ENCODE results near the gene ALS2CL. TPM values are rescaled to one million over a fixed set of nuclear protein-coding genes. Genes with fewer than 3 reads are reported as not detected.

Gene ALS2CL
- total RNA-seq, 1 donor from 2014 or later = 13.5 TPM

DNA sequence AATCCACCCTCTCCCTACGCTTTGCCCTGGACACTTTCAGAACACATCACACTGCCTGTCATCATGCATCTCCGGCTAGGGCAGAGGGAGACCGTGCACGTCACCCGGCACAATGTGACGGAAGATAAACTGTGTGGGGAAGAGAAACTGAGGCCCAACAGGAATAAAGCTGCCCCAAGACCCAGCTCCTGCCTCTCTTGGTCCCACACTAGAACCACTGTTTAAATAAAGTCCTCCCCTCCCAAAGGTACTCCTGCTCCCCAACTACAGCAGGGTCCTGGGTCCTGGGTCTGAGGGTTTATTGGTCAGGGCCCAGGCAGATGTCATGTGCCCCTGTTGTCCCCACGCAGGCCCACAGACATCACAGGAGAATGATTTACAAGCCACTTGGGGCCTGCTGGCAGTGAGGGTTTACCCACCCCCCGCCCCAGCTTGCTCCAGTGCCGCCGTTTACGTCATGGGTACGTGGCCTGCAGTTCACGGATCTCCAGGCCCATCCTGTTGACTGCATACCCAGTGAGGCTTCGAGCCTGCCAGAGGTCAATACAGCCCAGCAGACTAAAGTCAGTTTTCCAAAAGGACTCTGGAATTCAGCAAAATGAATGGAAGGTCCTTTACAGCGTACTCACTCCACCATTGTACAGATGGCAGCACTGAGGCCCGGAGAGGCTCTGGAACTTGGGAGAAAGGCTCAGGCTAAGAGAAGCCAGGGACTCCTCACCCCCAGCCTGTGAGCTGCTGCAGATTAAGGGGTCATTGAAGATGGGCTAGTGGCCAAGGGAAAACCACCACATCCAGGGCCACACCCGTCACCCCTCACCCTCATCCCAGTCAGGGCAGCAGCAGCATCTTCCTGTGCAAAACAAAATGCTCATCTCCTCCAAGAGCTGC lies 23.2 kb downstream of the ALS2CL start:
- Histone ChIP-seq H3K9ac (ENCODE audit: low read length) (no peak overlapping the region), H2AFZ (ENCODE audit: low read depth, low read length) (no peak overlapping the region), H4K20me1 (ENCODE audit: insufficient read depth, low read length) (no peaks in the 10 kb centered on the region), H3K79me2 (ENCODE audit: insufficient read depth, low read length) (no peaks in the 10 kb centered on the region), H3K4me1 (ENCODE audit: insufficient read depth, low read length) (no peaks in the 10 kb centered on the region), H3K9me3 (ENCODE audit: insufficient read depth, low read depth, low read length) (no peaks in the 10 kb centered on the region), H3K27me3 (ENCODE audit: insufficient read depth, low read length) (no peaks in the 10 kb centered on the region), H3K4me3 (ENCODE audit: insufficient read depth, low read depth, low read length) (no peak overlapping the region), H3K36me3 (ENCODE audit: insufficient read depth, low read length) (no peaks in the 10 kb centered on the region), H3K4me2 (ENCODE audit: low read length) (no peak overlapping the region), H3K27ac (ENCODE audit: low read depth, low read length) (no peak overlapping the region)
- no peak for FAIRE-seq
- H3K36me3 Mint-ChIP-seq (ENCODE audit: low read depth, unreplicated experiment) = peaks cover 18% of the 10 kb centered on the region
- no peak overlapping the region for H3K4me3 Mint-ChIP-seq (ENCODE audit: unreplicated experiment)
- DNase-seq (ENCODE audit: low read depth) = no peak
- TF ChIP-seq EZH2 (IDR thresholded peaks at IDR 0.05; ENCODE audit: insufficient read depth, low read length) = no peak
- TF ChIP-seq, protein P1, sequence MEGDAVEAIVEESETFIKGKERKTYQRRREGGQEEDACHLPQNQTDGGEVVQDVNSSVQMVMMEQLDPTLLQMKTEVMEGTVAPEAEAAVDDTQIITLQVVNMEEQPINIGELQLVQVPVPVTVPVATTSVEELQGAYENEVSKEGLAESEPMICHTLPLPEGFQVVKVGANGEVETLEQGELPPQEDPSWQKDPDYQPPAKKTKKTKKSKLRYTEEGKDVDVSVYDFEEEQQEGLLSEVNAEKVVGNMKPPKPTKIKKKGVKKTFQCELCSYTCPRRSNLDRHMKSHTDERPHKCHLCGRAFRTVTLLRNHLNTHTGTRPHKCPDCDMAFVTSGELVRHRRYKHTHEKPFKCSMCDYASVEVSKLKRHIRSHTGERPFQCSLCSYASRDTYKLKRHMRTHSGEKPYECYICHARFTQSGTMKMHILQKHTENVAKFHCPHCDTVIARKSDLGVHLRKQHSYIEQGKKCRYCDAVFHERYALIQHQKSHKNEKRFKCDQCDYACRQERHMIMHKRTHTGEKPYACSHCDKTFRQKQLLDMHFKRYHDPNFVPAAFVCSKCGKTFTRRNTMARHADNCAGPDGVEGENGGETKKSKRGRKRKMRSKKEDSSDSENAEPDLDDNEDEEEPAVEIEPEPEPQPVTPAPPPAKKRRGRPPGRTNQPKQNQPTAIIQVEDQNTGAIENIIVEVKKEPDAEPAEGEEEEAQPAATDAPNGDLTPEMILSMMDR (IDR thresholded peaks at IDR 0.05; ENCODE audit: insufficient read depth, low read depth, low read length) = no peak
- peaks cover 2% of the 10 kb centered on the region for H3K9me3 Mint-ChIP-seq (ENCODE audit: unreplicated experiment)
- peaks cover 1% of the 10 kb centered on the region for H3K4me1 Mint-ChIP-seq (ENCODE audit: low read depth, unreplicated experiment)
- H3K27me3 Mint-ChIP-seq (ENCODE audit: low read depth, unreplicated experiment) = peaks cover 32% of the 10 kb centered on the region
- no peak overlapping the region for H3K27ac Mint-ChIP-seq (ENCODE audit: unreplicated experiment)

DNA sequence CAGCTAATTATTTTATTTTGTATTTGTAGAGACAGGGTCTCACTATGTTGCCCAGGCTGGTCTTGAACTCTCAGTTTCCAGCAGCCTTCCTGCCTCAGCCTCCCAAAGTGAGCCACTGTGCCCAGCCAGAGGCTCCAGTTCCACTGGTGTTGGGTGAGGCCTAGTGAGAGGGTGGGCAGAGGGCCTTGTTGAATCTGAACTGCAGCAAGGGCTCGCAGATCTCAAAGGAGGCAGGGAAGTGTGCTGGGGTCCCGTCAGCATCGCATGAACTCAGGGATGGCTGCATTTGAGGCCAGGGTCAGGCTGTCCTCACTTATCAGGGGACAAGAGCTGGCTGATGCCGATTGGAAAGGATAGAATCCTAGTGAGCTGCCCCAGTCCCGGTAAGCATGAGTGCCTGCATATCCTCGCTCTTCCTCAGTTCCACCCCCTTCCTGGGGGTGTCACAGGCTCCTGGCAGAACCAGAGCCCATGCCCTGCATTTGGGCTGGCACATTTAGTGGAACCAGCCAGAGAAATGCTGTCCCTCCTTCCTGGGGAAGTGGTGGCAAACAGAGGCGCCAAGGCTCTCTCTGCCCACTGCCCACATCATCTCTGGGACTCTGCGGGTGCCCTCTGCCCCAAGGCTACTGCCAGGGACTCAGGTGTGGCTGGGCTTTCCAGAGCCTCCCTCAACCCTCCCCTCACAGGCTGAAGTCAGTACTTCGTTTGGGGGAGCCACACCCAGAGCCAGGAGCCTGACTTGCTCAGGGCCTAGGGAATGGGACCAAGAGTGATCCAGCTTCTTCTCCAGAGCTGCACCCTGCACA lies 24.1 kb downstream of the ALS2CL start:
- H3K27me3 Mint-ChIP-seq (ENCODE audit: low read depth, unreplicated experiment) = peaks cover 30% of the 10 kb centered on the region
- no peak for FAIRE-seq
- H3K4me1 Mint-ChIP-seq (ENCODE audit: low read depth, unreplicated experiment) = peaks cover 1% of the 10 kb centered on the region
- no peak overlapping the region for H3K4me3 Mint-ChIP-seq (ENCODE audit: unreplicated experiment)
- Histone ChIP-seq H4K20me1 (ENCODE audit: insufficient read depth, low read length) (no peaks in the 10 kb centered on the region), H3K27me3 (ENCODE audit: insufficient read depth, low read length) (no peaks in the 10 kb centered on the region), H3K27ac (ENCODE audit: low read depth, low read length) (no peak overlapping the region), H3K4me3 (ENCODE audit: insufficient read depth, low read depth, low read length) (no peak overlapping the region), H3K36me3 (ENCODE audit: insufficient read depth, low read length) (no peaks in the 10 kb centered on the region), H3K4me1 (ENCODE audit: insufficient read depth, low read length) (no peaks in the 10 kb centered on the region), H3K9ac (ENCODE audit: low read length) (no peak overlapping the region), H3K4me2 (ENCODE audit: low read length) (no peak overlapping the region), H3K9me3 (ENCODE audit: insufficient read depth, low read depth, low read length) (no peaks in the 10 kb centered on the region), H3K79me2 (ENCODE audit: insufficient read depth, low read length) (no peaks in the 10 kb centered on the region), H2AFZ (ENCODE audit: low read depth, low read length) (no peak overlapping the region)
- no peak overlapping the region for H3K27ac Mint-ChIP-seq (ENCODE audit: unreplicated experiment)
- TF ChIP-seq, protein P1 (IDR thresholded peaks at IDR 0.05; ENCODE audit: insufficient read depth, low read depth, low read length) = no peak
- H3K36me3 Mint-ChIP-seq (ENCODE audit: low read depth, unreplicated experiment) = peaks cover 12% of the 10 kb centered on the region
- DNase-seq (ENCODE audit: low read depth) = no peak
- no peaks in the 10 kb centered on the region for H3K9me3 Mint-ChIP-seq (ENCODE audit: unreplicated experiment)

Measured in astrocyte (in vitro differentiated cells and primary cell).